ENCODE data around the gene MRPL24. TPM values are rescaled to one million over a fixed set of nuclear protein-coding genes. Genes with fewer than 3 reads are reported as not detected.
A peak's percentile ranks its signal among the peaks of the same experiment; 100 is the strongest.

The MRPL24 gene
- total and polyA plus RNA-seq, 9 of the 15 experiments (the other 6 are each of a cell fraction or from before 2014, with no cell fraction given), result 74.3 to 267 (median 113) TPM

GRCh38 chr1:156703741-156704140, 37.1 kb downstream of the MRPL24 start (continued):
- TF ChIP-seq ZNF318 (IDR thresholded peaks at IDR 0.05; ENCODE audit: borderline replicate concordance in 1 of 2, low read depth in 1 of 2), result no peak
- no peak for TF ChIP-seq TRIM25 (IDR thresholded peaks at IDR 0.05; ENCODE audit: borderline replicate concordance)
- TF ChIP-seq, protein P1, sequence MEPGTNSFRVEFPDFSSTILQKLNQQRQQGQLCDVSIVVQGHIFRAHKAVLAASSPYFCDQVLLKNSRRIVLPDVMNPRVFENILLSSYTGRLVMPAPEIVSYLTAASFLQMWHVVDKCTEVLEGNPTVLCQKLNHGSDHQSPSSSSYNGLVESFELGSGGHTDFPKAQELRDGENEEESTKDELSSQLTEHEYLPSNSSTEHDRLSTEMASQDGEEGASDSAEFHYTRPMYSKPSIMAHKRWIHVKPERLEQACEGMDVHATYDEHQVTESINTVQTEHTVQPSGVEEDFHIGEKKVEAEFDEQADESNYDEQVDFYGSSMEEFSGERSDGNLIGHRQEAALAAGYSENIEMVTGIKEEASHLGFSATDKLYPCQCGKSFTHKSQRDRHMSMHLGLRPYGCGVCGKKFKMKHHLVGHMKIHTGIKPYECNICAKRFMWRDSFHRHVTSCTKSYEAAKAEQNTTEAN (CRISPR knock-in tag; IDR thresholded peaks at IDR 0.05), result no peak
- peak in 1 of 2 experiments; percentile 31 for TF ChIP-seq E2F6 (IDR thresholded peaks at IDR 0.05; ENCODE audit: borderline replicate concordance in 1 of 2, extremely low read depth in 1 of 2, insufficient read depth in 1 of 2, insufficient read length in 1 of 2, low read depth in 1 of 2, low read length in 1 of 2, poor library complexity in 1 of 2, severe bottlenecking in 1 of 2)
